ENCODE data around the gene TEX9. TPM values are rescaled to one million over a fixed set of nuclear protein-coding genes. Genes with fewer than 3 reads are reported as not detected.

TEX9 gene
- total RNA-seq, 1 experiment from 2014 or later = 7.2 TPM

DNA sequence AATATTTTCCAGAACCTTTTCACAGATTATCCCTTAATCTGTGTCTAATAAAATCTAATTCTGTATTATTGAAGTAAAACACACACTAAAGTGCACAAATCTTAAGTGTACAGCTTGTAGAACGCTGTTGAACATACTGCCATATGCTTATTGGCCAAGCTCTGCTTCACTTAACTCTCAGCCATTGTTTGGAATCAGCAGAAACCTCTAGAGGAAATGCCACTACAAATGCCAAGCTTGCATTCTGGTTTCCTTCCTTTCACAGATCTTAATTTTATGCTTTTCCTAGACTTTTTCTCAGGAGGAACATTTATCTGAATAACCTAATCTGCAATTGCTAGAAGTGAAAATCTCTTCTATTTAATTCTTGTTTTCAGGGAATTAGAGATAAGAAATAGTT, 89.6 kb downstream of the TEX9 start:
- H3K27me3 ChIP-seq (ENCODE audit: control insufficient read depth, insufficient read depth, low read length) = no peaks in the 10 kb centered on the region
- no peaks in the 10 kb centered on the region for H3K36me3 ChIP-seq (replicated peaks; ENCODE audit: control insufficient read depth, insufficient read depth, low read length)
- no peak overlapping the region for H3K4me3 ChIP-seq (ENCODE audit: insufficient read depth, low read depth, low read length)
- no peak for DNase-seq

DNA sequence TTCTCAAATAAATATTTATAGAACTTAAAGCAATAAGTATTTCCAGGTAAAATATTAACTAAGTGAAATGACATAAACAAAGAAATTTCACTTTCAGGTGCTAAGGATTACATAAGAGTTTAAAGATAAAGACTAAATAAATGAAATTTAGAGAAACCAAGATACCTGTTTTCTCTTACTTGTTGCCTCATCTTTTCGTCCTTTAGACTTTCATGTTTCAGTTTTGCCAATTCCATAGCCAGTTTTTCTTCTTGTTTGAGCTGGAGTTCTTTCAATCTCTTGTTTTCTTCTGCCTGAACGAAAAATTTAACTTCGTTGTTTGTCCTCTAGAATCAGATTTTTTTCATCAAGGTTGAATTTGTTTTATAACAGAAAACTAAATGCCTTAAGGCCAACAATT, 91.0 kb downstream of the TEX9 start:
- H3K36me3 ChIP-seq (replicated peaks; ENCODE audit: control insufficient read depth, insufficient read depth, low read length) = no peaks in the 10 kb centered on the region
- H3K27me3 ChIP-seq (ENCODE audit: control insufficient read depth, insufficient read depth, low read length) = no peaks in the 10 kb centered on the region
- DNase-seq = no peak
- no peak overlapping the region for H3K4me3 ChIP-seq (ENCODE audit: insufficient read depth, low read depth, low read length)

DNA sequence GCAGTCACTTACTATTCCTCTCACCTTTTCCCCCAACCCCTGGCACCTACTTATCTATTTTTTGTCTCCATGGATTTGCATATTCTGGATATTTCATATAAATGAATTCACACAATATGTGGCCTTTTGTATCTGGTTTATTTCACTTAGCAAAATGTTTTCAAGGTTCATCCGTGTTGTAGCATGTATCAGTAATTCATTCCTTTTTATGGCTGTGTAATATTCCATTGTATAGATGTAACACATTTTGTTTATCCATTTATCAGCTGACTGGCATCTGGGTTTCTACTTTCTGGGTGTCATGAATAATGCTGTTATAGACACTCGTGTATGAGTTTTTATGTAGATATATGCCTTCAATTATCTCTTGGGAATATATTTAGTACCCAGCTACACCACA, 93.9 kb downstream of the TEX9 start:
- DNase-seq = no peak
- no peaks in the 10 kb centered on the region for H3K36me3 ChIP-seq (replicated peaks; ENCODE audit: control insufficient read depth, insufficient read depth, low read length)
- H3K4me3 ChIP-seq (ENCODE audit: insufficient read depth, low read depth, low read length) = no peak overlapping the region
- no peaks in the 10 kb centered on the region for H3K27me3 ChIP-seq (ENCODE audit: control insufficient read depth, insufficient read depth, low read length)

DNA sequence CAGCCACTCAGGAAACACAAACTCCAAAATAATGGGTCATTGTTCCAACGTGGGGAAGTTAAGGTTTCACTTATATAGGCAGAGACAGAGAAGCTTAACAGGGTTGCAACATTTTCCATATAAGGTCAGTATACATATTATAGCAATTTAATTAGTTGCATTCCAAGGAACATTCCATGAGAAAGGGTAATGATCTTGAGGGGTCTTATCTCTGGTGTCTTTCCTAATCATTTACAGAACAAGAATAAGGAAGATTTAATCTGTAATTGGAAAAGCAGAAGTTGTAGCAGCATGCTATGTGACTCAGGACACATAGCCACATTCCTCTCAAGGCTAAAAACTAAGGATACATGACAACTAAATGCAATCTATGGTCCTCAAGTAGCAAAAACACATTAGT, 94.8 kb downstream of the TEX9 start:
- Histone ChIP-seq H3K27me3 (ENCODE audit: control insufficient read depth, insufficient read depth, low read length) (no peaks in the 10 kb centered on the region), H3K36me3 (replicated peaks; ENCODE audit: control insufficient read depth, insufficient read depth, low read length) (no peaks in the 10 kb centered on the region), H3K4me3 (ENCODE audit: insufficient read depth, low read depth, low read length) (no peak overlapping the region)
- no peak for DNase-seq

DNA sequence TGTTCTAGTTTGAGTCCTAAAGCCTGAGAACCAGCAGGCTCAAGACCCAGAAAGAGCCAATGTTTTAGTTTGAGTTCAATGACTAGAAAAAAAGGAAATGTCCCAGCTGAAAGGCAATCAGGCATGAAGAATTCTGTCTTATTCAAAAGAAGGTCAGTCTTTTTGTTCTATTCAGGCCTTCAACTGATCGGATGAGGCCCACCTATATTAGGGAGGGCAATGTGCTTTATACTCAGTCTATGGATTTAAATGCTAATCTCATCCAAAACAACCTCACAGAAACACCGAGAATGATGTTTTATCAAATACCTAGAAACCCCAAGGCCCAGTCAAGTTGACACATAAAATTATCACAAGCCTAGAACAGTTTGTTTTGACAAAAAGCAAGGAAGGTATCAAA, 95.7 kb downstream of the TEX9 start:
- Histone ChIP-seq H3K27me3 (ENCODE audit: control insufficient read depth, insufficient read depth, low read length) (peaks cover 3% of the 10 kb centered on the region; the same call in 1 of the 2 replicates), H3K4me3 (ENCODE audit: insufficient read depth, low read depth, low read length) (no peak overlapping the region), H3K36me3 (replicated peaks; ENCODE audit: control insufficient read depth, insufficient read depth, low read length) (no peaks in the 10 kb centered on the region)
- DNase-seq = no peak

DNA sequence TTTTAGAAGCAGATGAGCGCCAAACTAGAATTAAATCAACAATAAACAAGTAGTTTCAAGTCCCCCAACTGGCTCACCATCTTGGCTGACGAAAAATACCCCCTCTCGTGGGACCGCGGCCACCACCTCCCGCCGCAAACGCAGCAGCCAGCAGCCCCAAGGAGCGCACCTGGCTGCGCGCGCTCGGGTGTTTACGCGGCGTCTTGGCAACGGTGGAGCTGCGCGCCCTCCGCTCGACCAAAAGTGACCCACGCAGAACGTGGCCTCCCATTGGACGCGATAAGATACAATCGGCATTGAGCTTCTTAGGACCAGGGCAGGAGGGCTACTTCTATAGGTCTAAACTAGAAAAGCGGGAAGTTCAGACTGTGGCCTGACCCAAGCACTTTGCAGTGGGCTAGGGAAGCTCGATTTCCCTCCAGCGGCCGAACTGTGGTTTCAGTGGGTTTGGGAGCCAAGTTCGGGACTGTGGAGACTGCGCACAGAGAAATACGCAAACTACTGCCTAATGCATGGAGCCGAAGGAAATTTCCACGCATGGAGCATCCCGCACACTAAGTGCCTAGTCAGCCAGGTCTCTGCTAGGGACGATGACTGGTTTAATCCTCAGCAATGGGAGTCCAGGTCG, 99.8 kb downstream of the TEX9 start, which contains the start of gene MNS1:
Gene MNS1 (minus strand): TSS at position 245 of the 628 bp plus-strand sequence. CDS start 165 bp downstream, at position 80.
- Histone ChIP-seq H3K36me3 (replicated peaks; ENCODE audit: control insufficient read depth, insufficient read depth, low read length) (no peaks in the 10 kb centered on the region), H3K4me3 (ENCODE audit: insufficient read depth, low read depth, low read length) (peak within 1 kb of the TSS; percentile 51), H3K27me3 (ENCODE audit: control insufficient read depth, insufficient read depth, low read length) (peaks cover 3% of the 10 kb centered on the region; the same call in 1 of the 2 replicates)
- DNase-seq = peak; percentile 86

DNA sequence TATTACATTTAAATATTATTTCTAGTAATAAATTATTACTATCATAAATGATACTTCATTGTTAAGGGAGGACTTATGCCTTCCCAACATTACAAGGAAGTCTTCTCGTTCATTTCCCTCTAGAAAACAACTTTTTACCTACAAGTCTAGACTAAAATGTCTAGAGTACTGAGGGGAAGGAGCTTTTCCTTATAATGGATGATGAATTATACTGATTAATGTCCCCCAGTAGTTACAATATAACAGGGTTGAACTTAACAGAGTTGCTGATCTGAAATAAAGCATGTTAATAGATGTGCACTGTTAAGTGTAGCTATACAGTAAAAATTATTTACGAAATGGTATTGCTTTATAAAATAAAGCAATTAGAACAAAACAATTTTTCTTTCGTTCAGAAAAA, 102.4 kb downstream of the TEX9 start:
- Histone ChIP-seq H3K27me3 (ENCODE audit: control insufficient read depth, insufficient read depth, low read length) (peaks cover 3% of the 10 kb centered on the region; the same call in 1 of the 2 replicates), H3K36me3 (replicated peaks; ENCODE audit: control insufficient read depth, insufficient read depth, low read length) (no peaks in the 10 kb centered on the region), H3K4me3 (ENCODE audit: insufficient read depth, low read depth, low read length) (no peak overlapping the region)
- no peak for DNase-seq

DNA sequence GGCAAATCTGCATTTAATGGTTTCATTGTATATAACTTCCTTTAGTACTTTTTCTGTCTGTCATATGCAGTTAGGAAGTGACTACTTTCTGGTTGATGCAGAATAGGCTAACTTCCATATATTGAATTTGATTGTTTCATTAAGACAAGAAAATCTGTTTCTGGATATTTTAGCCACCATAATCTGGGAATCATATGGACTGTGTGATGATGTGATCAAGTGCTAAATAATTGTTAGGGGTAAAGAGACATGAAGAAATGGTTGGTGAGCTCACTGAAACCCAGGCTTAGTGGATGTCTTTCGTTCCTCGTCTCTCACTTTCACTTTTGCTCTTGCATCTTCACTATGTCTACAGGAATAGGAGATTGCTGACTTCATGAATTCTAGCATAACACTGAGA, 103.2 kb downstream of the TEX9 start:
- Histone ChIP-seq H3K27me3 (ENCODE audit: control insufficient read depth, insufficient read depth, low read length) (peaks cover 3% of the 10 kb centered on the region; the same call in 1 of the 2 replicates), H3K4me3 (ENCODE audit: insufficient read depth, low read depth, low read length) (no peak overlapping the region), H3K36me3 (replicated peaks; ENCODE audit: control insufficient read depth, insufficient read depth, low read length) (no peaks in the 10 kb centered on the region)
- DNase-seq = no peak

DNA sequence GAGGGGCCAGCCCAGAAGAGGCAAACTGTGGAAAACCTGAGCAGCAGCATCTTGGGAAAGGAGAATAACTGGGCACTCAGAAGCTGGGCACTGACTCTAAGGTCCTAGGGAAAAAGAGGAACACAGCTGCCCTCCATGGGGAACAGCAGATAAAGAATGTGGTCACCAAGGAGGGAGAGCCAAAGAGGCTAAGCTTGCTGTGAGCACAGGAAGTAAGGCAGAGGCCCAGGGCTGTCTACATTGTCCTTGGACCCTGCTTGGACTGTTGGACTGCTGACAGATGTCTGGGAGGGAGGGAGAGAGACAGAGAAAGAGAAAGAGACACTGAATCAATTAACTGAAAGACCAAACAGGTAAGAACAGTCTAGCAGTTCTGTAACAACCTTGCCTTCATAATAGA, 104.3 kb downstream of the TEX9 start:
- Histone ChIP-seq H3K4me3 (ENCODE audit: insufficient read depth, low read depth, low read length) (no peak overlapping the region), H3K36me3 (replicated peaks; ENCODE audit: control insufficient read depth, insufficient read depth, low read length) (no peaks in the 10 kb centered on the region), H3K27me3 (ENCODE audit: control insufficient read depth, insufficient read depth, low read length) (peaks cover 3% of the 10 kb centered on the region; the same call in 1 of the 2 replicates)
- no peak for DNase-seq

DNA sequence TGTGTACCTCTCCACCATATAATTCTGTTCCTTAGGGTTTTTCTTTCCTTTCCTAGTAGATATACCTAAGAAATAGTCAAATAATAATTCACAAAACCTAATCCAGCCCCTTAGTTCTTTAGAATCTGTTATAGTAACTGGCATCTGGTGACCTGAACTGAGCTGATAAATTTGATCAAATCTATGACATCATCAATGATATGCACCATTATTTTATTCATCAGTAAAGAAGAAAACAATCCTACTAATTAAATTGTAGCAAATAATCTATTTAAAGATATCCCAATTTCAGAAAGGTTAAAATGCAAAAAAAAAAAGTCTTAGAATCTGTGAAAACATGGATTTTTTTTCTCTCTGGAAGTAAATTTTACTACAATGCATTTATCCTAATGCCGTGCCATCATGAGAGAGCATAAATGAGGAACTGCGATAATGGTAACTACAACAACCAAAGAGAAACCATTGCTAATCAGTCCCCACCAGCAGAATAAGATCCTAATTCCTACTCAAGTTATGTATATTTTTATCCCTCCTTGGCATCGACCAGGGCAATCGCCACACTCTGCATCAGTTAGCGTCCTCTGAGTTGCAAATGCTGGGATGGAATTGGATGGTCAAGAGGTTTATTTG, 106.3 kb downstream of the TEX9 start:
- Histone ChIP-seq H3K36me3 (replicated peaks; ENCODE audit: control insufficient read depth, insufficient read depth, low read length) (no peaks in the 10 kb centered on the region), H3K4me3 (ENCODE audit: insufficient read depth, low read depth, low read length) (no peak overlapping the region), H3K27me3 (ENCODE audit: control insufficient read depth, insufficient read depth, low read length) (no peaks in the 10 kb centered on the region)
- no peak for DNase-seq

DNA sequence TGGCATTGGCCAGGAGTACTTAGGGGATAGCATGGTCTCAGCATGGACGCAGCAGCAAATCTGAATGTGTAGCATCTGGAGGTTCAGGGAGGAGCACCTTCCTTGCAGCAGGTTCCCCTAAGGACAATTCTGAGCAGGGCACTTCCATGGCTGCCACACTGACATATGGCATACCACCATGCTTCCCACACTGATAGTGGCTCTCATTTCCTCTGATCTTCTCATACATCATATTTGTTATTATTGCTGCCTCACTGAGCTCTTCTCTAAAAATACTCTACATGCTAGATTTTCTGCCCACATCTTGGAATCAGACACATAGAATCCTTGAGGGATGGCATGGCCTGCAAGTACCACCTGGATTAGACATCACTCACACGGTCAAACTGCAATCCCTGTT, 107.1 kb downstream of the TEX9 start:
- Histone ChIP-seq H3K27me3 (ENCODE audit: control insufficient read depth, insufficient read depth, low read length) (no peaks in the 10 kb centered on the region), H3K4me3 (ENCODE audit: insufficient read depth, low read depth, low read length) (no peak overlapping the region), H3K36me3 (replicated peaks; ENCODE audit: control insufficient read depth, insufficient read depth, low read length) (no peaks in the 10 kb centered on the region)
- no peak for DNase-seq

DNA sequence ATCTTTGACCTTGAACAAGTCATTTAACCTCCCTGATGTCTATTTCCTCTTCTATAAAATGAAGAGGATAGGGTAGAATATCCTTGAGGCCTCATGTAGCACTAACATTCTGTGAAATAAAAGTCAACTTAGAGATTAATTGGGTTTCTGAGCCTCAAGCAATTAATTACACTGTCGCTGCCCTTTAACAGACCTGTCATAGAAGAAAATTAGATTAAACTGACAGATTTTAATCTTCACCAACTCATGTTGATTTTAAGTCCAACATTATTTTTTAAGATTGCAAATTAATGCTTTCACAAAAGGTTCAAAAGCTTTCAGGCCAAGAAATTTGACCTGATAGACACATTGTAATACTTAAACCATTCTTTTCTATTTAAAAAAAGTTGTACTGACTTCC, 107.8 kb downstream of the TEX9 start:
- H3K27me3 ChIP-seq (ENCODE audit: control insufficient read depth, insufficient read depth, low read length) = no peaks in the 10 kb centered on the region

DNA sequence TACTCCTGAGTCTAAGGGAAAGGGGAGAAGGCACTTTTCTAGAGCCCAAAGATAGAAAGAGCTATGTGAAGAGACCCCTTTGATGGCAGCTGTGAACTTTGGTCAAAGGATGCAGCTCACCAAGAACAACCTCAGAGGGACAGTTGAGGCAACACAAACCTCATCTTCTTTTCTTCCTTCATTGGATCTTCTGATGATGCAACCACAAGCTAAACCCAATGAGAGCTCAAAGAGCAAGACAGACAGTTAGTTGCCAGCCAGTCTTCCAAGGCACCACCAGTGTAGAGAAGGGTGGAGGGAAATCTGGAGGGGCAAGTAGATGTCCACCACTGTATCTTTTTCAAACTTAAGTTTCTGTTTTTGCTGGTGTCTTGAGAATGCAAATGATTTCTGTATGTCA, 110.1 kb downstream of the TEX9 start:
- Histone ChIP-seq H3K36me3 (replicated peaks; ENCODE audit: control insufficient read depth, insufficient read depth, low read length) (no peaks in the 10 kb centered on the region), H3K4me3 (ENCODE audit: insufficient read depth, low read depth, low read length) (no peak overlapping the region), H3K27me3 (ENCODE audit: control insufficient read depth, insufficient read depth, low read length) (no peaks in the 10 kb centered on the region)
- no peak for DNase-seq

More for the DNA sequence above, 107.8 kb downstream of the TEX9 start:
- no peak for DNase-seq
- Histone ChIP-seq H3K36me3 (replicated peaks; ENCODE audit: control insufficient read depth, insufficient read depth, low read length) (no peaks in the 10 kb centered on the region), H3K4me3 (ENCODE audit: insufficient read depth, low read depth, low read length) (no peak overlapping the region)
